GM04503 (cell line): ENCODE results near the gene DUSP10.

ENCODE experiments used
- DNase-seq: peaks from one replicate; pipeline ENCODE4 v3.0.0-alpha.2; 2012; ENCODE audit warnings: low read depth

The DUSP10 gene

DNA sequence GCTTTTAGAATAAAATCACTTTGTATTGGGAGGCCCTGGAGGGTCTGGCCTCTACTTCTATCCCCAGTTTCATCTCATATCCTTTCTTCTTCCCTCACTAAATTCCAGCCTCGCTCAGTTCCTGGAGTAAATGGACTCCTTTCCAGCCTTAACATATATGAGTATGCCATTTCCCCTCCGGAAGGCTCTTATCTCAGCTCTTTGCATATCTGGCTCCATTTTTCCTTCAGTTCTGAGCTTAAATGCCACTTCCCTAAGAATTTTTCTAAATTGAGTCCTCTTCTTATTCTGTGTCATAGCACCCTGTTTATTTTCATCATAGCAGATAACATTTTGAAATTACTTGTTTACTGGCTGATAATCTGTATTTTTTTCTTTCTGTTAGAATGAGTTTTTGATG lies 20.2 kb upstream of the DUSP10 start:
- no peak for DNase-seq

DNA sequence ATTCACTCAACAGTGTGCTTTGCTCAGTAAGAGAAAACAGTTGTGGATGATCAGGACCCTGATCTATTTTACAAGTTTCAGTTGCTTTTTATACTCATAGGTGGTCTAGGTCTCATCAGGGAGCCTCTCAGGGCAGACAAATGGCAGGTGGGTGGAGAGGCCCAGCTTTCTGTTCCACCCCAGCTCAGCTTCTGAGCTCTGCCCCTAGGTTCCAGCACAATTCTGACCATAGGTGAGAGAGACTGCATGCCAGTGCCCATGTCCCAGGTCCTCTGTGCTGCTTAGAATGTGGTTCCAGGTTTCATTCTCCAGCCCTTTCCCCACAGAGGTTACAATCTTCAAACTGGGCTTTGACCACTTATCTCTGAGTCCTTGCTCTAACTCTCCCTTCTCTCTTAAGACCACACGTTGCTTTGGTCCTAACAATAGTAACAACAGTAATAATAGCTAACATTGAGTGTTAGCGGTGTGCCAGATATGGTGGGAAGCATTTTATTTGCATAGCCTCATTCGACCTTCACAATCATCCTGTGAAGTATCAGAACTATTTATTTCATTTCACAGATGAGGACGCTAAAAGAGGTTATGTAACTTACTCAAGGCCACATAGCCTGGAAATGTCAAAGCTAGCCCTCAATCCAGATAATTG lies 19.6 kb upstream of the DUSP10 start:
- no peak for DNase-seq

DNA sequence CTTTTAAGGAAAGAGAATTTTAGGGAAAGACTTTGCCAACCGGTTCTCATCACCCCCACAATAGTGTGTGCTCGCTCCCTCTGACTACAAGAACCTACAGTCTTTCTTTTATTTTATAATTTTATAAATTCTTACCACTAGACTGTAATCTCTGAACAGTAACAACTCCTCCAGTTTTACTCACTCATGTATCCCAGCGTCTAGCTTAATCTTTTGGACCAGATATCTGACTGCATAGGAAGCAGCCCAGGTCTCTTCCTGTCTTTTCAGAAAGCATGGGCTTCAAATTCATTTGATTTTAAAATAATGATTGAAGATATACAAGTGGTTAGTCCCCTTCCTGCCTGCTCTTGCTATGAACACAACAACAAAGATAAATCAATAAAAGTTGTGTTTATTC lies 19.0 kb upstream of the DUSP10 start:
- no peak for DNase-seq

DNA sequence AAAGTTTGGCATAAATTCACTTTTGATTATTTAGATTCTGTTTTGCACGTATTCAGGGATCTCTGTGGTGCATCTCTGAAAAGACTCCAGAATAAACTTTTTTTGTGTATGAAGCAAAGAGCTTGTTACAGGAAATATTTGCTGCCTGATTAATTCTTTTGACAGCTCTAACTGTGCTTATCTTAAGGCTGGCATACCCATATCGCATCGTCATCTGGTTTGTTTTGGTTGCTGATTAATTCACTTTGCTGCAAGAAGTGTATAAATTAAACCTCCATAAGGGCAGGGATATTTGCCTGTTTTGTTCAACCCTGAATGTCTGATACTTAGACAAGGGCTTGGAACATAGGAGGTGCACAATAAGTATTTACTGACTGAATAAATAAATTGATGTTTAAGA lies 17.5 kb upstream of the DUSP10 start:
- no peak for DNase-seq

DNA sequence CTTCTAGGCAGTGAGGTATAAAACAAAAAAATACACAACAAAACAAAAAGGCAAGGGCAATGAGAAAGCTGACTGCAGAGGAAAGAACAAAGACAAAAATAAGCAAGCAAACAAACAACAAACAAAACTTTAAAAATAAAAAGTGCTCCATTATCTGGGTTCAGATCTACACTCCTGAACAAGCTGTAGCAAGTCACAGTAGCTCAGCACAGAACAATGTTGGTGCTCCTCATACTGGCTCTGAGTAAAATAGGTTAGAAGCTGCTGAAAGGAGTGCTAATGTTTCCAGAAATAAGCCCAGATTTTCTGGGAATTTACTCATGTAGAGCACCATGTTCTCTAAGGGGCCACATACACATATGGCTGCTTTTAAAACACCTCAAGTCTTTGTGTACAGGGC lies 16.6 kb upstream of the DUSP10 start:
- DNase-seq: no peak

DNA sequence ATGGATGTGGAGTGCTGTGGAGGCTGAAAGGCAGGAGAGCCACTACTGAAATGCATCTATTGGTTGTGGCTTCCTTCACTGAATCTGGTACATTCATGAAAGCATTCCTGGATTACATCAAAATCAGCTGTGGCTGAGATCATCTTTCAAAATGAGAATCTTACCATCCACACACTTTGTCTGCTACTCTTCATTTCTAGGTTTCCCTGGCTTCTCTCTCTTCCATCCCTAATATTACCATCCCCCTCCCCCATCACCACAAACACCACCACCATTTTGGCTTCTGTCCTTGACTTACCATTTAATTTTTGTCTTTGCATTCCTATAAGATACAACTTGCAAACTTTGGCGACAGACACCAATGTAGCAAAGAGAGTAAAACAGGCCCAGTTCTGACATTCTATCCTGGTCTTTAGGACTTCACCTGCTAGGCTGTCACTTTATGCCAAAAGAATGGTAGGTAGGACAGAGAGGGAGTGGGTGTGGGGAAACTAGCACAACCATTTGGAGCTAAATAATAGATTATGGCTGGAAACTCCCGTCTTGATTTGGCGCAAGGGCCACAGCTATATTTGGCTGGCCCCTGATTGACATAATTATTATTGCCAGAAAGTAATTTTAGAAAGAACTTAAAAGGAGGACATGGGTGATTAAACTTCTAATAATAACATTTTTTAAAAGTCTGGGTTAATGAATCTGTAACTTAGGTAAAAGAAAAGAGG lies 15.1 kb upstream of the DUSP10 start:
- no peak for DNase-seq

DNA sequence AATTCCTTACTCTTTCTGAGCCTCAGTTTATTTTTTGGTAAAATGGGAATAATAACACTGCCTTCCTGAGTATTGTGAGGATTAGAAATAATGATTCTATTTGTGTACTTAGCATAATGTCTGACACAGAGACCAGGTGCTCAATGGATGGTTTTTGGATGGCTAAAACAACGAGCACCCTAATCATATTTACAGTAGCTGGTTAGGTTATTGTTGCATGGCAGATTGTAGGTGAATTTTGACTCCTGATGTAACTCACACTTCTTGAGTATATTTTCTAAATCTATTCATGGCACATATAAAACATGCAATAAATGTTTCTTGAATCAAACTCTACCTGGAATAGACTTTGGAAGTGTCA lies 11.9 kb upstream of the DUSP10 start:
- no peak for DNase-seq

DNA sequence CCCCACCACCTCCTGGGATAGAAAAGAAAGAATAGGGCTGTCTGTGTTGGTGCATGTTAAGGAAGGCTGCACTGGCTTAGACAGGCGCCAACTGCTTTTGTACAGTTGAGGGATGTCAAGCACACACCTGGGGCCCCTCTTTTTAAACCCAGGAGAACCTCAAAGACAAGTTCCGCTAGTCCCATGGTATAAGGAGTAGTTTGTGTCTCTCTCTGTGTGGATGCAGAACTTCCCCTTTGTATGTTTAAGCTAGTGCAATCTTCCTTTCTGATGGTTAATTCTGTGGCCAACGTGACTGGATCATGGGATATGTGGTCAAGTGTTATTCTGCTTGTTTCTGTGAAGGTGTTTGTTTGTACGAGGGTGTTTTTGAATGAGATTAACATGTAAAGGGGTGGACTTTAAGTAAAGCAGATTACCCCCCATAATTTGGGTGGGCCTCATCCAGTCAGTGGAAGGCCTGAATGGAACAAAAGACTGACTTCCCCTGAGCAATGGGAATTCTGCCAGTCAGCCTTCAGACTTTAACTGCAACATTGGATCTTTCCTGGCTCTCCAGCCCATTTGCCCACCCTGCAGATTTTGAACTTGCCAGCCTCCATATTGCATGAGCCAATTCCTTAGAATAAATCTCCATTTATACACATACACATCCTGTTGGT lies 9.5 kb upstream of the DUSP10 start:
- DNase-seq: no peak

DNA sequence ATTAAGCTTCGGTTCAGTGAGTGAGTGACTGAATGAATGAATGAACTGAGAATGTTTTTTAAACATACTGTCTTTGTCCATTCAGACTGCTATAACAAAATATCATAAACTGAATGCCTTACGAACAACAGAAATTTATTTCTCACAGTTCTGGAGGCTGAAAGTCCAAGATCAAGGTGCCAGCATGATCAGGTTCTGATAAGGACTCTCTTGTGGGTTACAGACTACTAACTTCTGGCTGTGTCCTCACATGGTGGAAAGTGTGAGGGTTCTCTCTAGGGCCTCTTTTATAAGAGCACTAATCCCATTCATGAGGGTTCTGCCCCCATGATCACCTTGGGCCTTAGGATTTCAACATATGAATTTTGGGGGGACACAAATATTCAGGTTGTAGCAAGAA lies 7.1 kb upstream of the DUSP10 start:
- no peak for DNase-seq

DNA sequence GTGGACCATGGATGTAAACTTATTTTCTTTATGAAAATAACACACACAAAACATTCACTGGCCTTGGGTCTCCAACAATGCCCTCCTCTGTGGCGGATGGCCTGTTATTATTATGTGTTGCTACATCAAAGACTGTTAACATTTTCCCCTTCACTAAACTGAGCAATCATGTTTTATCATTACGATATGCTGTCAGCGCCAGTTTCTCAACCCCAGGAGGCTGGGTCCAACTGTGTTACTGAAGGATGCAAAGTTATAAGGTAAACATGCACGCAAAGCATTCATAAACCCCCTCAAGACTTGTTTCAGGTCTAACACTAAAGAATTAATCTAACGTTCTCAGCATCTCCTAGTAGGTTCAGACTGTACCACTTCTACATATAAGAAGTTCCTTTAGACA lies 6.0 kb upstream of the DUSP10 start:
- DNase-seq: no peak

DNA sequence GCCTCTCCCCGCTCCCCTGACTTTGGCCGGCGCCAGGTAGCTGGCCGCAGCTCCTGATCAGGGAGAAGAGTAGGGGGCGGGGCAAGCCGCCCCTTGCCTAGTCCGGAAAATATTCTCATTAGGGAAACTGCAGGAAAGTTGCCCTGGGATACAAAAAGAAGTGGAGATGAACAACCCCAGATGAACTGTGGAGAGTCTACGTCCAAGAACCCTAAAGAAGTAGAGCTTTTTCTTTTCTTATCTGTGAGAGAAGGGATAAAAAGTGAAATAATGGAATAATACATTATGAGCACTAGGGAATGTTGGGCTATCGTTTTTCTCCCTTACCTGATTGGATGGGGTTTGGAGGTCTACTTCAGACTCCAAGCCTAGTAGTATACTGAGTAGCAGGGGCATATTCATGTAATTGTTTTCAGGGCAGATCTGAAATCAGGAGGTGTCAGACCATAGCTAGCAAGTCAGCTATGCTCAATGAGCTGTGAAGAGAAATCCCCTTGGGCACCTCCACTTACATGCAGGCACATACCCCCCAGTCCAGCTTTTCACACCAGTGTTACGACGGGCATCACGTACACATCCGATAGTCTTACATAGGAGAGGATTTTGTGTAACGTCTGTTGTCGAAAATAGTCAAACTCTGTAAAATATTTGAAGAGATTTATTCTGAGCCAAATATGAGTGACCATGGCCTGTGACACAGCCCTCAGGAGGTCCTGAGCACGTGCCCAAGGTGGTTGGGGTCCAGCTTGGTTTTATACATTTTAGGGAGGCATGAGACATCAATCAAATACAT lies 1.7 kb upstream of the DUSP10 start:
- DNase-seq: no peak

DNA sequence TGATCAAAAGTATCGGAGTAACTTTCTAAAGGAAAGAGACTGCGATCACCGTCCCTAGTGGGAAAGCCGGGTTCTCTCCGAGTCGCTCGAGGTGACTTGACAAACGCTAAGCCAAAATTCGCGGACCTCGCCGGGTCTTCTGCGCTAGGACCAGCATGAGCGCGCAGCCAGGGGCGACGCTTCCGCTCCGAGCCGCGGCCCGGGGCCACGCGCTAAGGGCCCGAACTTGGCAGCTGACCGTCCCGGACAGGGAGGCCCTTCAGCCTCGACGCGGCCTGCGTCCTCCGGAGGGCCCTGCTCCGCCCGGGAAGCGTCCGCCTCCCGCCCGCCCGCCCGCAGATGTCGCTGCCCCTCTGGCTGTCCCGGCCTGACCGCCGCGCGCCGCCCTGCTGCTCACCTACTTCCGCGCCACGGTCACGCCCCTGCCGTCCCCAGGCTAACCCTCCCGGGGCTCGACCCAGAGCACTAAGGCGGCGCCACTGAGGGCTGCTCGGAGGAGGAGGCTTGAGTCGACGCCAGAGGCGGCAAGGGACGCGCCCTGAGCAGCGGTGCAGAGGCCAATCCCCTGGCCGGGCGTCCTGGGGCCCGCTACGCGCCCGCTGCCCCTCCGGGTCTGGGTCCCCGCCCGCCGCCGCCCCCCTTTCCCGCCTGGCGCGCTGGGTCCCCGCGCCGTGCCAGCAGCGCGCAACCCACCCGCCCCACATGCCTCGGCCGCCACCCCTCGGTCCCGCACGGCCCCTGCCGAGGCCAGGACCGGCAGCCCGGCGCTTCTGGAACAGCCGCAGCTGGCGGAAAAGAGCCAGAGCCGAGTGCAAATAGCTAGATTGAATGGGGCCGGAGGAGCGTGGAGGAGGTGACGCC lies 896 bp upstream of the DUSP10 start:
- no peak for DNase-seq

DNA sequence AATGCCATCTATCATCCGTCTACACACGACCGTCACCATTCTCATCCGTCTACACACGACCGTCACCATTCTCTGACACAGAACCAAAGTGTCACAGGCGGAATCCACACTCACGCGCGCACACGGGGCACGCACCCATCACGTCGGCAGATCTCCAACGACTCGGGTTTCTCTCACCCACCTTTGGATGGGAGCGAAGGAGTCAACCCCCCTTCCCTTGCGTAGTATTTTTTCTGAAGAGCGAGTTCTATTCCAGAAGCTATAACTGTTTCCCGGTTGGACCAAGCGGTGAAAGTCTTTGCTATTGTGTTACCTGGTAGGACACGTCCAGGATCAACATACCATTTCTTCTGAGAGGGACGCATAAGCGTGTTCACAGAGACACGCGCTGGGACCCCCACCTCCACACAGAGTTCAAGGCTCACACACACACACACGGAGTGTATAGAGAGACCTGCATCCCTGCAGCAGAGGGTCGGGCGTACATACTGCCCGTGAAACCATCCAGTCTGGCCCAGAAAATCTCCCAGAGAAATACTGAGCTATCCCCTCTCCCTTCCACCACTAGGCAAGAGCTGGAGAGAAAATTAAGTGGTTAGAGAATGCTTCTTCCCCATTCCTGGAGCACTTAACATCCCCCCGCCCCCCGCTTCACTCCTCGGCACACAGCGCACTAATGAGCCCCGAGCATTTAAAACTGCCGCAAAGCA lies 741 bp downstream of the DUSP10 start:
- DNase-seq: no peak

DNA sequence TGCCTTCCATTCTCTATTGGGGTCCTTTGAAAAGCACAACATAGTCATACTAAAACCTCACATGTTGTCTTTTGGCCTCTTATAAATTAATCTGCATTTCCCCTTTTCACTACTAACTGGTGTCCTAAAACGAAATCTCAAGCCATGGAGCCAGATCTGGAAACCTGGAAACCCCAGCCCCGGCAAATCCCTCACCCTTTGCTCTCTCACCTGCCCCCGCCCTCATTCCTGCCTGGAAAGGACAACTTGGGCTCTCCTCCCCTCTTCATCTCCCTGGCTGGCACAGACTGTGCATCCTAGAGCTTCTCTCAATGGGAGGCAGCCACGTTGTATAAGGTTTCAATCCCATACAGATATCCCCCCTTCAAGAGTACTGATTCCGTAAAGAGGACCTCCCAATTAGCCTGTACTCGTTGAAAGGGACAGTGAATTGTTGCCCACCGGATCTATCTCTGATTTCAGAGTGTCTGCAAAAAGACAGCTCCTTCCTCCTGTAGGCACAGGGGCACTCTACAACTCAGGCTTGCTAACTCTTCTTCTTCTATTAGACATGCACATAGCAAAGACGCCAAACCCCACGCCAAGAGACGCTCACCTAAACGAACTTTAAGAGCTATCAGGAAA lies 1.4 kb downstream of the DUSP10 start:
- DNase-seq: no peak

DNA sequence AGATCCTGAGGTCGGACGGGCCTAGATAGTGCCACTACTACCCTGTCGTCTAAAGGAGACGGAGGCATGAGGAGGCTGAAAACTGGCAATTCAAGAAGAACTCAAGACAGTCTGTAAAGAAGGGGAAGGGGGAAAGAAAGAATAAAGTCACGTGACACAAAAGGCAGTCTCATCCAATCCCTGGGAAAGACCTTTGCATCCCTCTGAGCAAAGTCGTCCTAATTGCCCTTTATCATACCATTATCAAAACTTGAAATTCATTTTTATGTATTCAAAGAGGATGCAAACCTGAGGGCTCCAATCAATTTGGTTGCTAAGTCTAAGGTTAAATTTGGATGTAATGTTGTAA lies 2.2 kb downstream of the DUSP10 start:
- no peak for DNase-seq

DNA sequence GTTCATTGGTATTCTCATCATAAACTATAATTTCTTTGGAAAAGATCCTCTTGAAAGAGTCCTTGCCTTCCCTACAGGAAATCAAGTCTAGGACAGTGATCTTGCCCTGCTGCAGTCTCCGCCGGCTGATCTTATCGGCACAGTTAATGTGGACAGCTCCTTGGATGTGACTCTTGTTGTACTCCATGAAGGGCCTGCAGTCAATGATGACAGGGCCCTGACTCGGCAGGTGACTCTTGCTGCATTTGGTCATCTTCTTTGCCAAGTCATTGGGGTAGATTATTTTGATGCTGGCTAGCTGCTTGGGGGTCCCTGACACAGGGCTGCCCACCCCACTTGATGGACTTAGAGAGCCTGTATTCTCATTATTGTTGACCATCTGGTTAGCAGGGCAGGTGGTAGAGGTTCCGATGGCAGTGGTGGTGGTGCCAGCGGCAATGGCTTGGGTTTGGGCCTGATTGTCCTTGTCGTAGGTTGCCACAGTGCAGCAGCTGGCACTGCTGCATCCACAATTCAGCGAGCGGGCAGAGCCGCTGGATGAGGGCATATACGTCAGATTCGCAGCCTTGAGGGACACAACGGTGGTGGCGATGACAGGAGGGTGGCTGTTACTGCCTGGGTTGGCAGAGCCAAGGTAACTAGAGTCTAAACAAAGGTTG lies 2.7 kb downstream of the DUSP10 start:
- DNase-seq: no peak

DNA sequence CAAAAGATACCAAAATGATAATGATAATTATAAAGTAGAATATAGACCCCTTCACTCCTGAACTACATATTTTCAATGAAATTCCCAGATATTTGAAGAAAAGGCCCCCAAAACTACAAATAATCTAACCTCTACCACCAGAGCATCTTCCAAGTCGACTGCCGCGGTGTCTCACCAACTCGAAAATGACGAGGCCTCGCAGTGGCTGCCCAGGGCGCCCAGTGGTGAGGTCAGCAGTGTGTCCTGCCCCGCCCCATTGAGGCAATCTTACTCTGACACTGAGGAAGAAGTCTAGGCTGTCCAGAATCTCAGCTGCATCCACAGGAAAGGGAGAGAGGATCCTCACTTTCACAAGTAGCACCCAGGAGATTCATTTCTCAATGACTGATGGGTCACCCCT lies 5.2 kb downstream of the DUSP10 start:
- DNase-seq: no peak

DNA sequence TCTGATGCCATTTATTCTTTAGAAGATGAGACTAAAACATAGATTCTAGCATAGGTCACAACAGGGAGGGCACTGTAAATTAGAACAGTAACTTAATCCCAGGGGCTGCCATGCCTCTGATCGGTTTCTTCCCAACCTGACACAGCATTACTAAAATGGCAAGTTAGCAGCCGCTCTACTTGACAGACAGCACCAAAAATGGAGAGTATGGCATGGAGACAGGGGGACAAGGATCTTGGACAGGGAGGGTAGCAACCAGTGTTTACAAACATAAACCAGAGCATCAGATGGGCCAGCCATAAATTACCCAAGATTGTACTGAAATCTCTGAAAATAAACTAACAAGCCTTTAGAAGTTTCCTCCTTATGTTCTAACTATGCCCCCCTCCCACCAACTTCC lies 5.9 kb downstream of the DUSP10 start:
- DNase-seq: no peak

DNA sequence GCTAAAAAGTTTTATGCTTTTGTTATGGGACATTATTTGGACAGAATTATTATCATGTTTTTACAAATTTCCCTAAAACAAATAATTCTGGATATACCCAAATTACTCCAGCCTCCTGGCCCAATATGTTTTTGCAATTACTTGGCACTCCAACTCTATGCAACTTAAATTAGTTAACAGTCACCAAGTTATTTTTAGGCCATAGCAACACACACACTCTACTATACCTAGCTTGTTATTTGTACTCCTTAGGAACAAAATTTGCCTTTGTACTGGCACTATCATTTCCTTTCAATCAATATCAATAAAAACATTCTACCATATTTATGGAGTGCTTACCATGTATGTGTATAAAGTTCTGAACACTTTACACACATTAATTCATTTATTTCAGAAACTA lies 7.7 kb downstream of the DUSP10 start:
- no peak for DNase-seq

DNA sequence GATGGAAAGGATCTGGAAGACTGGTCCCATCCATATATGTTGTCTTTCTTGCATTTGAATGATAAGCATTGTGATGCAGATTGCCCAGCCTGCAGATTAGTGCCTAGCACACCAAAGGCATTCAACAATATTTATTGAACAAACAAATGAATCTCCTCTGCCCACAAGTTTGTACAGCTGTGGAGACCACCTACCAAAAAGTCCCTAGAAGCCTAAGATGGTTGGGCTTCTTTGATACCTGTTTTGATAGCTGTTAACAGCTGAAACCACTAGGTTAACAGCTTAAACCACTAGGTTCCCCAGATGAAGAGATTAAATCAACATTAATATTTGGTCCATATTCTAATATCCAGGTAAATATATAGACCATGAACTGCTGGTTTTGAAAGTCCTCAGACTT lies 9.8 kb downstream of the DUSP10 start:
- no peak for DNase-seq
